Adipocyte (in vitro differentiated cells): ENCODE data around the gene POLR2H.

Source experiments
- DNase-seq: peaks from one replicate; pipeline ENCODE4 v3.0.0-alpha.2; 2015; ENCODE audit warnings: low read depth
- H3K27me3 ChIP-seq: replicated peaks from 2 replicates; pipeline ENCODE4 v1.7.0; 2013; ENCODE audit warnings: mild to moderate bottlenecking, low read length, moderate library complexity; ENCODE audit not compliant: control insufficient read depth, insufficient read depth
- H3K36me3 ChIP-seq: 2 replicates; pipeline ENCODE4 v1.7.0; 2013; ENCODE audit warnings: low read length, mild to moderate bottlenecking, moderate library complexity; ENCODE audit not compliant: control insufficient read depth, insufficient read depth, severe bottlenecking
- H3K4me1 ChIP-seq: 2 replicates; pipeline ENCODE4 v1.7.0; 2013; ENCODE audit warnings: mild to moderate bottlenecking, low read length, moderate library complexity; ENCODE audit not compliant: control insufficient read depth, insufficient read depth
- H3K4me3 ChIP-seq: 2 replicates; pipeline ENCODE4 v1.7.0; 2013; ENCODE audit warnings: mild to moderate bottlenecking, low read length, moderate library complexity
- H3K9ac ChIP-seq: 2 replicates; pipeline ENCODE4 v1.7.0; 2013; ENCODE audit warnings: mild to moderate bottlenecking, low read length, moderate library complexity
- H3K9me3 ChIP-seq: 2 replicates; pipeline ENCODE4 v1.7.0; 2013; ENCODE audit warnings: mild to moderate bottlenecking, low read length, moderate library complexity; ENCODE audit not compliant: control insufficient read depth

Gene POLR2H

DNA sequence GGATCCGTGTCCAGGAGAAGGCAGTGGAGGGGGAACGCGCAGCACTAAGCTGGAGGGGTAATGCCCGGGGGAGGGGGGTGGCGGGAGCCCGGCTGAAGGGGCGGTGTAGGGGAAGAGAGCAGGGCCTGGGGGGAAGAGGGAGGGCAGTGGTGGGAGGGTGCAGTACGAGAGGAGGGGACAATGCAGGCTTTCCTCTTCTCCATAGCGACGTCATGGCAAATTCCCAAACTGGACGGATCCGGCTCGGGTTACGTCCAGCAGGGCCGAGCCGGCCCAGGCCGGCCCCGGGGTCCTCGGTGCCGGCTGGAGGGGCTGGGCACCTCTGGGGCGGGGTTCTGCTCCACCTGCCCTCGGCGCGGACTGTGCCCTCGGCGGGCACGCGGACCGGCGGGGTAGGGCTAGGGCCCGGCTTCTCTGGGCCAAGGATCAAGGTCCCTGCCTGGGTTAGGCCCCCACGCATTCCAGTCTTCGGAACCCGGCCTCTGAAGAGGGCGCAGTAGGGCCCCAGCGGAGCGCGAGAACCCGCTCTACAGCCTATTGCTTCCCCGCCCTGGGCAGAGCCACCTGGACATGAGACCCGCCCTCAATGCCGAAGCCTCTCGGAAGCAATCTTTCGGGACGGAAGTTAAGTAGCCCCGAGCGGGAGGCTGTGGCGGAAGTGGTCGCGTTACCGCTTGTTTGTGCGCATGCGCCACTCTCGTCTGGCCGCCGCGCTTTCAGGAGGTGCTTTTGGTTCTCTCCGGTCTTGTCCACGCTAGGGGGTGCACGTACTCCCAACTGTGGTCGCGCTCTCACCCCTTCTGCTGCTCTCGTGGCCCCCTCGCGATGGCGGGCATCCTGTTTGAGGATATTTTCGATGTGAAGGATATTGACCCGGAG is 1.4 kb downstream of the POLR2H start:
- H3K9ac ChIP-seq = peak overlapping the region; percentile 97
- peaks cover 23% of the 10 kb centered on the region for H3K4me1 ChIP-seq
- peak overlapping the region; percentile 99 for H3K4me3 ChIP-seq
- peak; percentile 99 for DNase-seq
- peaks cover 26% of the 10 kb centered on the region for H3K36me3 ChIP-seq
- no peaks in the 10 kb centered on the region for H3K9me3 ChIP-seq
- no peaks in the 10 kb centered on the region for H3K27me3 ChIP-seq

DNA sequence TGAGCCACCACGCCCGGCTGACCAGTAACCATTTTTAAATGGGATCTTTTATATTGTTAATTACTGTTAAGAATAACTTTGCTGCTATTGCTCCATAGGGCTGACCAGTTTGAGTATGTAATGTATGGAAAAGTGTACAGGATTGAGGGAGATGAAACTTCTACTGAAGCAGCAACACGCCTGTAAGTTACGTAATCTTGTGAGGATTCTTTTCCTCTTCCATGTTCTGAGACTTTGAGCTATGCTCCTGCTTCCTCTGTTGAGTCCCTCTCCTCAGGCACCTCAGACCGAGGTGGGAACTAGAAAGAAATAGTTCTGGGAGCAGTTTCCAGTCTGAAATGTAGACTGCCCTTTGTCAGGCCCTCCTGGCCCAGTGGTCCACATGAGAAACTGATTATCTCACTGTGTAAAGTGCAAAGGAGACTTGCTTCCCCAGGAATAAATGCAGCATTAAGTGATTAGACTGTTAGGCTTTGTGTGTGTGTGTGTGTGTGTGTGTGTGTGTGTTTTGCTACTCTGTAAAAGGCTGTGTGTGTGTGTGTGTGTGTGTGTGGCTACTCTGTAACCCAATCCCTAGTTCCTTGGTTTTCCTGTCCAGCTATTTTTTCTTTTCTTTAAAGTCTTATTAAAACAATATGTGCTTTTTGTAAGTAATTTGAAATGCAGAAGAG is 5.2 kb downstream of the POLR2H start:
- Histone ChIP-seq H3K36me3 (peaks cover 27% of the 10 kb centered on the region), H3K27me3 (no peaks in the 10 kb centered on the region), H3K4me1 (peaks cover 39% of the 10 kb centered on the region), H3K9ac (peak overlapping the region; percentile 27), H3K4me3 (no peak overlapping the region), H3K9me3 (no peaks in the 10 kb centered on the region)
- peak; percentile 83 for DNase-seq

DNA sequence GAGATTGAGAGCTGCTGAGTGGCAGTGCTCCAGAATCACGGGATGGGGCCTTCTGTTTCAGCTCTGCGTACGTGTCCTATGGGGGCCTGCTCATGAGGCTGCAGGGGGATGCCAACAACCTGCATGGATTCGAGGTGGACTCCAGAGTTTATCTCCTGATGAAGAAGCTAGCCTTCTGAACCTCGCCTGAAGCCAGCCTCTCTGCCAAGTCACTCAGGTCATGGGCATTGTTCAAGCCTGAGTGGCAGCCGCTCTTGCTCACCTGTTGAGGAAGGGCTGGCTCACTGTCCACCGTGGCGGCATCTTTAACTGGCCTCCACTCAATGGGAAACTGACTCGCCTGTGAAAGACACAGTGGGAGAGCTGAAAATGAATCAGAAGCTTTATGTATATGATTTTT is 6.6 kb downstream of the POLR2H start:
- Histone ChIP-seq H3K36me3 (peaks cover 27% of the 10 kb centered on the region), H3K9me3 (no peaks in the 10 kb centered on the region), H3K27me3 (no peaks in the 10 kb centered on the region), H3K9ac (no peak overlapping the region), H3K4me1 (peaks cover 42% of the 10 kb centered on the region), H3K4me3 (no peak overlapping the region)
- DNase-seq = no peak

DNA sequence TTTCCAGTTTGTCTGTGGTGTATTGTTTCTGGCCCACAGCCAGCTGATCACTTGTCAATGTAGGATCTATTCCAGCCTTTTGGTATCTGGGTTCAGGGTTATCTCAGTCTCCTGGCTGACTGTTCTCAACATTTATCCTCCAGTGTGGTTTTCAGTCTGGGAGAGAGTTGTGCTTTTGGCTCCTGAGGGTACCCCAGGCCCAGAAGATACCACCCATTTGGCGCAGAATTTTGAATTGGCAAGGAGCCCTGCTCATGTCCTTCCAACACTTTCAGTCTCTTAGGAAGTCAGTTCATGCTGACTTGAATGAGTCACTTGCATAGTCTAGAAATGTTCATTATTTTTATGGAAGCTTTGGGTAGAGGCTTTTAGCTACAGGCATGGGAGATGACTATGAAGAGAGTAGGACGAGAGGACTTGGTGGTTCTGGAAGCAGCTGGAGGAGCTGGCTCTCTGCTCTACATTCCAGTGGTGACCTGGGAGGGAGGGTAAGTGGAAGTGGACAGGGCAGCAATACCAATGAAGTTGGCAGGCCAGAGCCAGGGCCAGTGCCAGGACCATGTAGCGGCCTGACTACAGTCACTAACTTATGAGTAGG is 7.2 kb downstream of the POLR2H start:
- peak; percentile 28 for DNase-seq
- Histone ChIP-seq H3K9ac (peak overlapping the region; percentile 3), H3K4me1 (peaks cover 48% of the 10 kb centered on the region), H3K27me3 (no peaks in the 10 kb centered on the region), H3K4me3 (no peak overlapping the region), H3K36me3 (peaks cover 27% of the 10 kb centered on the region), H3K9me3 (no peaks in the 10 kb centered on the region)

DNA sequence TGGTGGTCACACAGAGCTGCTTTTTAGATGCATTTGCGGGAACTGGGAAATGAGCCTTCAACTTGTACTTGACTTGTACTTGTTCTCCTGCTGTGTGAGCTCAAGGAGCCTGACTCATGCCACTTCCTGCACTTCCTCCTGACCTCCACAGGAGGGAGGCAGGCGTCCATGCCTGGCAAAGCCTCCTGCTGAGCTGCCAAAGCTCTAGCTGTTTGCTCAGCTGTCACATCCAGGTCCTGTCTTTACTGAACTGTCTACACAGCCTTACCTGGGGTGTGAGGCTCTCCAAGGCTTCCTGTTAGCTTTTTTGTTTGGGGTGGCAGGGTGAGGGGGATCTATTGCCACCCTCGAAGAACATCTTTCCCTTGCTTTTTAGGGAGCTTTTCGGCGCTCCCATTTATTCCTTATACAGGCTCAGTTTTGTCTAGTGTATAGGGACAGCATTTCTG is 10.1 kb downstream of the POLR2H start:
- Histone ChIP-seq H3K9ac (no peak overlapping the region), H3K27me3 (no peaks in the 10 kb centered on the region), H3K4me3 (no peak overlapping the region), H3K36me3 (peaks cover 15% of the 10 kb centered on the region), H3K9me3 (no peaks in the 10 kb centered on the region), H3K4me1 (peaks cover 37% of the 10 kb centered on the region)
- peak; percentile 93 for DNase-seq

DNA sequence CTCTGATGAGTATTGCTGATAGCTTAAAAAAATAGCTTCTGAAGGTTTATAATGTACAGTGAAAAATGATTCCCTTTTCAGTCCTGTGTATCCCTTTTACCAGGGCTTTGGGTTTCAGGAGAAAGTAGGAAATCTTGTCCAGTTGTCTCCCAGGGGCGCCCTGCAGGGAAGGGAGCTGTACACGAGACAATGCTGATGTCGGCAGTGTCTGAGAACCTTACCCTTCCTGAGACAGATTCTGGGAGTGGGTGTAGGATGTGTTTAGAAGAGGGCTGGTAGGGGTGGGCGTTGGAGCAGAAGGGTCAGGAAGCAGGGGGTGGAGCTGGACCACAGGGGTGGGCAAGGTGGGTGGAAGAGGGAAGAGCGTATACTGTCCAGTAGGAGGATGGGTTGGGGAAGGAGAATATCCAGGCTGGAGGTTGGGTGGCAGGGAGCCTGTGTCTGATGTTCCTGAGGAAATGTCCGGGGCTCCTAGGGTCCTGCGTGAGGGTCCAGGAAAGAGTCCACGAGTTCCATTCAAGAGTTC is 10.8 kb downstream of the POLR2H start:
- no peaks in the 10 kb centered on the region for H3K27me3 ChIP-seq
- DNase-seq = no peak
- H3K4me3 ChIP-seq = no peak overlapping the region

DNA sequence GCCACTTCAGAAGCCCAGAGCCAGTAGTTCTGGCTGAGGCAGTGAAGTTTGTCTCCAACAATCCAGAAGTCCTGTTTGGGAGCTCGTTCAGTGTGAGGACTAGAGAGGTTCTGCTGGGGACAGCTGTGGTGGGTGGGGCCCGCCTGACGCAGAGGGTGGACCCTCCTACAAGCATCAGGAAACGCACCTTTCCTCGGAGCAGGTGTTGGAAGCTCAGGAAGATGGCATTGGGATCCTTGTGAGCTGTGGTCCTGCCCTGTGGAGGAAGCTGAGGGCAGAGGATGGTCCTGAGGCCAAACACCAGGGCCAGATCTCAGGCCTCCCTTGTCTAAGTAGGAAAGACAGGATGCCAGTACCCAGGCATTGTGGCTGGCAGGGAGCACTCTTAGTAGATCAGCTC is 11.4 kb downstream of the POLR2H start:
- H3K4me1 ChIP-seq = peaks cover 41% of the 10 kb centered on the region
- H3K36me3 ChIP-seq = peaks cover 5% of the 10 kb centered on the region
- DNase-seq = no peak
- peaks cover 2% of the 10 kb centered on the region for H3K27me3 ChIP-seq
- no peak overlapping the region for H3K9ac ChIP-seq
- no peaks in the 10 kb centered on the region for H3K9me3 ChIP-seq
- H3K4me3 ChIP-seq = no peak overlapping the region

More for the DNA sequence above, 10.8 kb downstream of the POLR2H start:
- Histone ChIP-seq H3K4me1 (peaks cover 38% of the 10 kb centered on the region), H3K9me3 (no peaks in the 10 kb centered on the region), H3K9ac (no peak overlapping the region), H3K36me3 (peaks cover 8% of the 10 kb centered on the region)

DNA sequence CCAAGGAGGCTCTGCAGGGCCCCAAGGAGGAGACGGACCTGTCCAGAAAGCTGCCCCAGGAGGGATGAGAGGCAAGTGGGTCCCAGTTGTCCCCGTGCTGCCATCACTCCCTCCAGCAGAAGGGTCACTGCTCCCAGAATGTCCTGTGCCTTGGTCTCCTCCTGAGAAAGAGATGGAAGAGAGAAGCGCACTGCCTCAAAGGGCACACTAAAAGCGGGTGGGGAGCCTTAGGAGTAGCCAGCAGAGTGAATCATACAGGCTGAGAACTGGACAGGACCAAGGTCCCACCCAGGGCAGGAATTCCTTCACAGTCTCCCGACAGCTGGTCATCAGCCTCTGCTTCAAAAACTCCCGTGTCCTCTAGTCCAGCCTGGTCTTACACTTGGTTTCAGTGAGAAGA is 11.9 kb downstream of the POLR2H start:
- Histone ChIP-seq H3K27me3 (peaks cover 7% of the 10 kb centered on the region), H3K9ac (no peak overlapping the region), H3K9me3 (no peaks in the 10 kb centered on the region), H3K4me3 (no peak overlapping the region), H3K4me1 (peaks cover 38% of the 10 kb centered on the region), H3K36me3 (no peaks in the 10 kb centered on the region)
- peak; percentile 67 for DNase-seq

DNA sequence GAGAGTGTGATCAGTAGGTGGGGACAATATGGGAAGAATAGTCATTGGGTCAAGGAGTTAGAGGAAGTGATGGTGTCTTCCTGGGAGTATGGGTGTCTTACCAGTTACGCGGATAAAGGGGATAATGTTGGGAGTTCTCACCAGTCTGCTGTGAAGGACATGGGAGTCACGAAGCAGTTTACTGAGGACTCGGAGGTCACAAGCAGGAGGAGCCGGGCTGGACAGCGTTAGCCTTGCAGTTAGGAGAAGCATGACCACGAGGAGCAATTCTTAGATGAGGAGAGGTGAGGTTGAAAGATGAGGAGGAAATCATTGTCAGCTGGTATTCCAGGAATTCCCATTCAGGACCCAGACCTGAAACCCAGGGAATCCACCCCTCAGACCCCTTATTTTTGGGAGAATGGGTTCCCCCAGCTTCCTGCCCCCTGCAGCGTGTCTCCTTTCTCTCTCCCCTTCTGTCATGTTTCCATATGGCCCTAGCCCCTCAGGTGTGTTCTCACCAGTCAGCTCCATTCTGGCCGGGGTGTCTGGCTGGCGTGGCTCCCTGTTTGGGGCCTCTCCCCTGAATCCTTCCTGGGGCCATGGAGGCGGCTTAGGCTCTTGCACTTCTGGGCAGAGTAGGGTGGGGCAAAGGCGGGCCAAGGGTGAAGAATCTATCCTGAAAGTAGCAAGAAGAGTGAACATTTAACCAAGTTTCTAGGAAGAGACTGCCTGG is 14.4 kb downstream of the POLR2H start:
- H3K4me3 ChIP-seq = no peak overlapping the region
- H3K36me3 ChIP-seq = no peaks in the 10 kb centered on the region
- H3K9me3 ChIP-seq = no peaks in the 10 kb centered on the region
- H3K27me3 ChIP-seq = peaks cover 13% of the 10 kb centered on the region
- no peak overlapping the region for H3K9ac ChIP-seq
- peaks cover 25% of the 10 kb centered on the region for H3K4me1 ChIP-seq
- DNase-seq = no peak

DNA sequence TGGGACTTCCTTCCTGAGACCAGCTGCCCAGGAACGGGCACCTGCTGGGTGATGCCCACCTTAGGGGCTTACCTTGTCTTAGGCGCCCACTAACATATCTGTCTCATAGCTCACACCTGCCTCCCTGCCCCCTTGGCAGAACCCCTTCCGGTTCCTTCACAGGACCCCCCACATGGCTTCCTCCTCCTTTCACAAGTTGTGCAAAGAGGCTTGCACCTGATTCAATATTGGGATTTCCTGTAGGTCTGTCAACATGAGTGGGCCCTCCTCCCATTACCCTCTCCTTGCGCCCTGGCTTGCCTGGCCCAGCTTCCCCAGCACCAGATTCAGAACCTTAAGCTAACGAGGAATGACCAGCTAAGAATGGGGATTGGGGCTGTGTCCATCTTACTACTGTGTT is 15.9 kb downstream of the POLR2H start:
- H3K27me3 ChIP-seq = peaks cover 25% of the 10 kb centered on the region
- H3K9ac ChIP-seq = no peak overlapping the region
- peaks cover 16% of the 10 kb centered on the region for H3K4me1 ChIP-seq
- H3K4me3 ChIP-seq = no peak overlapping the region
- H3K9me3 ChIP-seq = no peaks in the 10 kb centered on the region
- no peaks in the 10 kb centered on the region for H3K36me3 ChIP-seq
- no peak for DNase-seq
